ENCODE results near the gene TIGD1.
"Not testable (repeated sequence)": the region's sequence is repeated elsewhere in the genome, so short reads cannot be mapped to it uniquely, and the experiment has no call there.

Gene TIGD1

GRCh38 chr2:232537079-232537478 lies 13.3 kb downstream of the TIGD1 start:
- H3K4me3 ChIP-seq (ENCODE audit: low read depth, low read length): no peak overlapping the region
- TF ChIP-seq, protein P1, sequence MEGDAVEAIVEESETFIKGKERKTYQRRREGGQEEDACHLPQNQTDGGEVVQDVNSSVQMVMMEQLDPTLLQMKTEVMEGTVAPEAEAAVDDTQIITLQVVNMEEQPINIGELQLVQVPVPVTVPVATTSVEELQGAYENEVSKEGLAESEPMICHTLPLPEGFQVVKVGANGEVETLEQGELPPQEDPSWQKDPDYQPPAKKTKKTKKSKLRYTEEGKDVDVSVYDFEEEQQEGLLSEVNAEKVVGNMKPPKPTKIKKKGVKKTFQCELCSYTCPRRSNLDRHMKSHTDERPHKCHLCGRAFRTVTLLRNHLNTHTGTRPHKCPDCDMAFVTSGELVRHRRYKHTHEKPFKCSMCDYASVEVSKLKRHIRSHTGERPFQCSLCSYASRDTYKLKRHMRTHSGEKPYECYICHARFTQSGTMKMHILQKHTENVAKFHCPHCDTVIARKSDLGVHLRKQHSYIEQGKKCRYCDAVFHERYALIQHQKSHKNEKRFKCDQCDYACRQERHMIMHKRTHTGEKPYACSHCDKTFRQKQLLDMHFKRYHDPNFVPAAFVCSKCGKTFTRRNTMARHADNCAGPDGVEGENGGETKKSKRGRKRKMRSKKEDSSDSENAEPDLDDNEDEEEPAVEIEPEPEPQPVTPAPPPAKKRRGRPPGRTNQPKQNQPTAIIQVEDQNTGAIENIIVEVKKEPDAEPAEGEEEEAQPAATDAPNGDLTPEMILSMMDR (IDR thresholded peaks at IDR 0.05; ENCODE audit: low read depth, low read length): peak; percentile 36
- DNase-seq (ENCODE audit: low read depth, low spot score): no peak
- in situ Hi-C loops (cut with HindIII; ENCODE audit: low sequenced_read_pairs): no loop called here

- TF ChIP-seq, protein P1 (IDR thresholded peaks at IDR 0.05; ENCODE audit: low read depth, low read length): no peak
- no peak overlapping the region for H3K4me3 ChIP-seq (ENCODE audit: low read depth, low read length)
- in situ Hi-C loops (cut with HindIII; ENCODE audit: low sequenced_read_pairs): no loop called here
- no peak for DNase-seq (ENCODE audit: low read depth, low spot score)
Measured at GRCh38 chr2:232535761-232536530, 14.4 kb downstream of the TIGD1 start.

DNA sequence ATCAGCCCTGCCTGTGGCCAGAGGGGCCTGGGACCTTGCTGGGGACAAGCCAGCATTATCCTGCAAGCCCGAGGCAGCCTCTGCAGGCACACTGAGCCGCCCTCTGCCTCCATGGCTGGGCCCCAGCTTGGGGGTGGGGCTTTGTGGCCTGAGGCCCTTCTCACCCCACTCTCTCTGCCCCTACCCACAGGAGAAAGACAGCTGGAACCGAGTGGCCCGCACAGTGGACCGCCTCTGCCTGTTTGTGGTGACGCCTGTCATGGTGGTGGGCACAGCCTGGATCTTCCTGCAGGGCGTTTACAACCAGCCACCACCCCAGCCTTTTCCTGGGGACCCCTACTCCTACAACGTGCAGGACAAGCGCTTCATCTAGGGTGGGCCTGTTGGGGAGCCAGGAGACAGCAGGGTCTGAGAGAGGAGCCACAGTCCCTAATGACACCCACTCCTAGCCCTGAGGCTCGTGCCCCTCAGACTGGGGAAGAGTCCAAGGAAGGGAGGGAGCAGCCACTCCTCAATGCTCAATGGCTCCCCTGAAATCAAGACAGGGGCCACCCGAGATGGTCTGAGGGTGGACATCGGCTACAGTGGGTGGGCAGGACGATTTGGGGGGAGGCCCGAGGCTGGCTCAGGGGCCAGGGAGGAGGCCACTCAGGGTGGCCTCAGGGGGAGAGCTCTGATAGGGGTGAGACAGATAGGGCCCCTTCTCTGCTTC lies 15.3 kb downstream of the TIGD1 start:
- in situ Hi-C loops (cut with HindIII; ENCODE audit: low sequenced_read_pairs): no loop called here
- H3K4me3 ChIP-seq (ENCODE audit: low read depth, low read length): no peak overlapping the region
- TF ChIP-seq, protein P1 (IDR thresholded peaks at IDR 0.05; ENCODE audit: low read depth, low read length): no peak
- DNase-seq (ENCODE audit: low read depth, low spot score): no peak

- in situ Hi-C loops (cut with HindIII; ENCODE audit: low sequenced_read_pairs): no loop called here
- peak; percentile 45 for DNase-seq (ENCODE audit: low read depth, low spot score)
- no peak overlapping the region for H3K4me3 ChIP-seq (ENCODE audit: low read depth, low read length)
- TF ChIP-seq, protein P1 (IDR thresholded peaks at IDR 0.05; ENCODE audit: low read depth, low read length): no peak
Measured at GRCh38 chr2:232533944-232534710, 16.2 kb downstream of the TIGD1 start.

- in situ Hi-C loops (cut with HindIII; ENCODE audit: low sequenced_read_pairs); H3K4me3 ChIP-seq (ENCODE audit: low read depth, low read length); DNase-seq (ENCODE audit: low read depth, low spot score): not testable (repeated sequence)
Measured at GRCh38 chr2:232532821-232533220, 17.5 kb downstream of the TIGD1 start.

GRCh38 chr2:232532419-232532818 lies 17.9 kb downstream of the TIGD1 start:
- TF ChIP-seq, protein P1 (IDR thresholded peaks at IDR 0.05; ENCODE audit: low read depth, low read length): no peak
- no peak overlapping the region for H3K4me3 ChIP-seq (ENCODE audit: low read depth, low read length)
- in situ Hi-C loops (cut with HindIII; ENCODE audit: low sequenced_read_pairs): no loop called here
- DNase-seq (ENCODE audit: low read depth, low spot score): no peak

Data from astrocyte of the spinal cord (primary cell).